ENCODE measurements around the gene TYW5. TPM values are rescaled to one million over a fixed set of nuclear protein-coding genes. Genes with fewer than 3 reads are reported as not detected.
A peak's percentile ranks its signal among the peaks of the same experiment; 100 is the strongest.

The TYW5 gene
- total and polyA plus RNA-seq, 2 of the 13 experiments (the other 11 are each of a cell fraction or from before 2014, with no cell fraction given), result 8.3 to 14.6 TPM

DNA sequence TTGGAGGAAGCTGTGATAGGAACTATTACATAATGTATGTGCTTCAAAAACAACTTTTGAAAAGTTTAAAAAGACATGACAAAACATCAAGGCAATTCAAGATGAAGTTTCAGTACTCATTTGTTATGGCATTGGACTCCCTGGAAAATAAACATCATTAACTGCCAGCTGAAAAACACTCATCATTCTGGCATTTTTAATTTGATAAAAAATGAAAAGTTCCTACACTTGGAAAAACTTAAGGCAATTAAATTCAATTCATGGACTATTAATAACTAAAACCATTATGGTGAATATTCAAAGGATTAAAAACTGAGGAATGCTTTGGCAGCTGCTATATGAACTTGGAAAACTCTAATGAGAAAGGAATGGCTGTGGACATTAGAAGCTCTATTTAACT is 8.5 kb downstream of the TYW5 start (continued):
- TF ChIP-seq, protein P1, sequence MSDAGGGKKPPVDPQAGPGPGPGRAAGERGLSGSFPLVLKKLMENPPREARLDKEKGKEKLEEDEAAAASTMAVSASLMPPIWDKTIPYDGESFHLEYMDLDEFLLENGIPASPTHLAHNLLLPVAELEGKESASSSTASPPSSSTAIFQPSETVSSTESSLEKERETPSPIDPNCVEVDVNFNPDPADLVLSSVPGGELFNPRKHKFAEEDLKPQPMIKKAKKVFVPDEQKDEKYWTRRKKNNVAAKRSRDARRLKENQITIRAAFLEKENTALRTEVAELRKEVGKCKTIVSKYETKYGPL (CRISPR knock-in tag; IDR thresholded peaks at IDR 0.05), result no peak

DNA sequence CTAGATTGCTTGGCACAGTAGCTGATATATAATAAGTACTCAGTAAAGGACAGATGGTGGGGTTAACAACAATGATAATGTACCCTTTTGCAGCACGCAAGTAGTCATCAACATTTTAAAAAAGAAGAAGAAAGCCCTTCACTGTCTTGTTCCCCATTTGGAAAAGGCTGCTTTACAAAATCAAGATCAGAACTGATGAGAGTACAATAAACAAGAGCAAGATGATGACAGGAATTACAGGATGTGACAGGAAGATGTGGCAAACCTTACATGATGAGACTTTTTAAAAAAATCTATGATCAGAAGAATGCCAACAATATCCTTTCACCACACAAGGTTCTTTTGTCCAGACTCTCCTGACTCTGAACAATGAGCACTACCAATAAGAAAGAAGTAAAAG is 9.1 kb downstream of the TYW5 start:
- peak; percentile 31; the same call in 1 of the 2 replicates for TF ChIP-seq RBFOX2 (IDR thresholded peaks at IDR 0.05; ENCODE audit: low read depth, low read length)
- TF ChIP-seq, protein P2, sequence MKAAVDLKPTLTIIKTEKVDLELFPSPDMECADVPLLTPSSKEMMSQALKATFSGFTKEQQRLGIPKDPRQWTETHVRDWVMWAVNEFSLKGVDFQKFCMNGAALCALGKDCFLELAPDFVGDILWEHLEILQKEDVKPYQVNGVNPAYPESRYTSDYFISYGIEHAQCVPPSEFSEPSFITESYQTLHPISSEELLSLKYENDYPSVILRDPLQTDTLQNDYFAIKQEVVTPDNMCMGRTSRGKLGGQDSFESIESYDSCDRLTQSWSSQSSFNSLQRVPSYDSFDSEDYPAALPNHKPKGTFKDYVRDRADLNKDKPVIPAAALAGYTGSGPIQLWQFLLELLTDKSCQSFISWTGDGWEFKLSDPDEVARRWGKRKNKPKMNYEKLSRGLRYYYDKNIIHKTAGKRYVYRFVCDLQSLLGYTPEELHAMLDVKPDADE (CRISPR knock-in tag; IDR thresholded peaks at IDR 0.05), result no peak
- ChIA-PET CTCF (ENCODE audit: low intra/inter-chr PET ratio, low total read pairs) (no interaction called here), POLR2A (interaction anchor here (3.6 kb wide), 1 partner anchor 8 kb away, joined by 15 read pairs; the partner anchor contains the start of genes MAIP1 and TYW5)
- no peaks in the 10 kb centered on the region for H3K9me3 ChIP-seq (ENCODE audit: low read length)
- peaks cover 22 to 76% of the 10 kb centered on the region in 2 experiments for H3K36me3 ChIP-seq (replicated peaks in 1 of 2; ENCODE audit: control insufficient read depth in 1 of 2, insufficient read depth in 2 of 2, low read length in 2 of 2)
- peaks cover 25% of the 10 kb centered on the region for H3K4me1 ChIP-seq (ENCODE audit: insufficient read depth, low read length)
- intact Hi-C loops (cut with micrococcal nuclease; ENCODE audit: unreplicated experiment), result no loop called here
- H3K27ac ChIP-seq (ENCODE audit: extremely low read length, insufficient read depth, low read length), result no peak overlapping the region
- FAIRE-seq (no peak), DNase-seq (ENCODE audit: low spot score) (no peak), ATAC-seq (no peak)
- H3K4me2 ChIP-seq (ENCODE audit: low read depth, low read length), result no peak overlapping the region
- in situ Hi-C loops (cut with HindIII; ENCODE audit: extremely low pct_ligation_motif_present, low pct_unique_long_range_greater_than_20kb), result no loop called here
- 98% methylated on average over 1 of the region's 1 CpG for WGBS (ENCODE audit: low lambda C conversion rate)
- no peaks in the 10 kb centered on the region for H3K27me3 ChIP-seq (ENCODE audit: control insufficient read depth in 1 of 2, insufficient read depth in 2 of 2, low read length in 2 of 2)
- no TSS peak for BruUV-seq (replicated peaks)
- no peak overlapping the region for H3K4me3 ChIP-seq (replicated peaks in 1 of 3; ENCODE audit: insufficient read depth in 1 of 3, low read depth in 2 of 3, low read length in 3 of 3)
- no peak overlapping the region for H3K9ac ChIP-seq (ENCODE audit: insufficient read depth, low read depth, low read length)
- no peaks in the 10 kb centered on the region; the same call in 1 of the 2 replicates for H4K20me1 ChIP-seq (ENCODE audit: insufficient read depth, low read length)
- peaks cover 12% of the 10 kb centered on the region for H3K79me2 ChIP-seq (ENCODE audit: insufficient read depth, low read length)
- H2AFZ ChIP-seq (ENCODE audit: low read length), result no peak overlapping the region

DNA sequence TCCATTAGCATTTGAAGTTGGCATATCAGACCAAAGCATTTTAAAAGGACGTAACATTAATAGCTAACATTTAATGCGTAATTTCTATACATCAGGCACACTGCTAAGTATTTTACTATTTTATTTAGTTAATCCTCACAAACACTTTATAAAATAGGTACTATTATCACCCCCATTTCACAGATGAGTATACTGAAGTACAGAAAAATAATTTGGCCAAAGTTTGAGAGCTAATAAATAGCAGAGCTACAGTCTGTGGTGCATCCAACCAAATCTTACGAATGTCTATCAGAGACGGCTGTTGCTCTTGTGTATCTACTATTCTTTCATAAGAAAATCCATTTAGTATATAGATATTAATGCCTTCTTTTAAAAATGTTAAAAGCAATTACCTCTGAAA is 11.9 kb downstream of the TYW5 start:
- H3K4me3 ChIP-seq (replicated peaks in 1 of 3; ENCODE audit: insufficient read depth in 1 of 3, low read depth in 2 of 3, low read length in 3 of 3), result no peak overlapping the region
- H3K4me2 ChIP-seq (ENCODE audit: low read depth, low read length), result no peak overlapping the region
- no peaks in the 10 kb centered on the region; the same call in 1 of the 2 replicates for H4K20me1 ChIP-seq (ENCODE audit: insufficient read depth, low read length)
- 96% methylated on average over 4 of the region's 4 CpGs for WGBS (ENCODE audit: low lambda C conversion rate)
- ChIA-PET CTCF (ENCODE audit: low intra/inter-chr PET ratio, low total read pairs) (no interaction called here), POLR2A (interaction anchor here (3.6 kb wide), 1 partner anchor 11 kb away, joined by 15 read pairs; the partner anchor contains the start of genes MAIP1 and TYW5)
- no peak for FAIRE-seq
- peak overlapping the region; percentile 4 for H3K27ac ChIP-seq (ENCODE audit: extremely low read length, insufficient read depth, low read length)
- ATAC-seq, result no peak
- no peaks in the 10 kb centered on the region for H3K9me3 ChIP-seq (ENCODE audit: low read length)
- H3K4me1 ChIP-seq (ENCODE audit: insufficient read depth, low read length), result peaks cover 25% of the 10 kb centered on the region
- no peak for DNase-seq (ENCODE audit: low spot score)
- no peaks in the 10 kb centered on the region for H3K79me2 ChIP-seq (ENCODE audit: insufficient read depth, low read length)
- intact Hi-C loops (cut with micrococcal nuclease; ENCODE audit: unreplicated experiment) (no loop called here), in situ Hi-C loops (cut with HindIII; ENCODE audit: extremely low pct_ligation_motif_present, low pct_unique_long_range_greater_than_20kb) (no loop called here)
- peaks cover 19 to 75% of the 10 kb centered on the region in 2 experiments for H3K36me3 ChIP-seq (replicated peaks in 1 of 2; ENCODE audit: control insufficient read depth in 1 of 2, insufficient read depth in 2 of 2, low read length in 2 of 2)
- no peaks in the 10 kb centered on the region for H3K27me3 ChIP-seq (ENCODE audit: control insufficient read depth in 1 of 2, insufficient read depth in 2 of 2, low read length in 2 of 2)
- H3K9ac ChIP-seq (ENCODE audit: insufficient read depth, low read depth, low read length), result no peak overlapping the region
- no peak overlapping the region for H2AFZ ChIP-seq (ENCODE audit: low read length)
- BruUV-seq (replicated peaks), result no TSS peak
- TF ChIP-seq, protein P3, sequence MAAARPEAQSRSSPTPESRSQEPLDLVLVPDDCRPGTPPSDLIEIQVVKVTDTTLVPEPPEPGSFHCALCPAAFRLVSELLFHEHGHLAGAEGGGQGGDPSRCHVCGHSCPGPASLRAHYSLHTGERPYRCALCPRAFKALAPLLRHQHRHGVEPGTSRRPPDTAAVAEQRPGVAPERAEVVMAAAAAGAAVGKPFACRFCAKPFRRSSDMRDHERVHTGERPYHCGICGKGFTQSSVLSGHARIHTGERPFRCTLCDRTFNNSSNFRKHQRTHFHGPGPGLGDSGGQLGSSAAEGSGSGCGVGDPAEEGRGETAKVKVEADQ (CRISPR knock-in tag; IDR thresholded peaks at IDR 0.05; ENCODE audit: borderline replicate concordance), result no peak
- TF ChIP-seq ZNF251 (CRISPR knock-in tag; IDR thresholded peaks at IDR 0.05) (no peak), ZNF766 (CRISPR knock-in tag; IDR thresholded peaks at IDR 0.05; ENCODE audit: borderline replicate concordance) (no peak), ZNF670 (CRISPR knock-in tag; IDR thresholded peaks at IDR 0.05; ENCODE audit: borderline replicate concordance) (no peak), ZNF629 (CRISPR knock-in tag; conservative IDR thresholded peaks at IDR 0.05) (peak; percentile 51)
- TF ChIP-seq, protein P4, sequence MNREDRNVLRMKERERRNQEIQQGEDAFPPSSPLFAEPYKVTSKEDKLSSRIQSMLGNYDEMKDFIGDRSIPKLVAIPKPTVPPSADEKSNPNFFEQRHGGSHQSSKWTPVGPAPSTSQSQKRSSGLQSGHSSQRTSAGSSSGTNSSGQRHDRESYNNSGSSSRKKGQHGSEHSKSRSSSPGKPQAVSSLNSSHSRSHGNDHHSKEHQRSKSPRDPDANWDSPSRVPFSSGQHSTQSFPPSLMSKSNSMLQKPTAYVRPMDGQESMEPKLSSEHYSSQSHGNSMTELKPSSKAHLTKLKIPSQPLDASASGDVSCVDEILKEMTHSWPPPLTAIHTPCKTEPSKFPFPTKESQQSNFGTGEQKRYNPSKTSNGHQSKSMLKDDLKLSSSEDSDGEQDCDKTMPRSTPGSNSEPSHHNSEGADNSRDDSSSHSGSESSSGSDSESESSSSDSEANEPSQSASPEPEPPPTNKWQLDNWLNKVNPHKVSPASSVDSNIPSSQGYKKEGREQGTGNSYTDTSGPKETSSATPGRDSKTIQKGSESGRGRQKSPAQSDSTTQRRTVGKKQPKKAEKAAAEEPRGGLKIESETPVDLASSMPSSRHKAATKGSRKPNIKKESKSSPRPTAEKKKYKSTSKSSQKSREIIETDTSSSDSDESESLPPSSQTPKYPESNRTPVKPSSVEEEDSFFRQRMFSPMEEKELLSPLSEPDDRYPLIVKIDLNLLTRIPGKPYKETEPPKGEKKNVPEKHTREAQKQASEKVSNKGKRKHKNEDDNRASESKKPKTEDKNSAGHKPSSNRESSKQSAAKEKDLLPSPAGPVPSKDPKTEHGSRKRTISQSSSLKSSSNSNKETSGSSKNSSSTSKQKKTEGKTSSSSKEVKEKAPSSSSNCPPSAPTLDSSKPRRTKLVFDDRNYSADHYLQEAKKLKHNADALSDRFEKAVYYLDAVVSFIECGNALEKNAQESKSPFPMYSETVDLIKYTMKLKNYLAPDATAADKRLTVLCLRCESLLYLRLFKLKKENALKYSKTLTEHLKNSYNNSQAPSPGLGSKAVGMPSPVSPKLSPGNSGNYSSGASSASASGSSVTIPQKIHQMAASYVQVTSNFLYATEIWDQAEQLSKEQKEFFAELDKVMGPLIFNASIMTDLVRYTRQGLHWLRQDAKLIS (CRISPR knock-in tag; IDR thresholded peaks at IDR 0.05), result no peak
